Loucy (cell line): ENCODE data around the gene MAP3K10.

Experiments used
- H2AFZ ChIP-seq: fragments of 200-600 bp; sonication (generic); 2 replicates; pipeline ENCODE4 v1.6.0; 2016; ENCODE audit warnings: antibody characterized with exemption, mild to moderate bottlenecking, low read length, moderate library complexity
- H3F3A ChIP-seq: fragments of 200-600 bp; 2 replicates; pipeline ENCODE4 v1.6.0; 2016; ENCODE audit warnings: antibody characterized with exemption, low read depth, mild to moderate bottlenecking
- H3K27me3 ChIP-seq: fragments of 200-600 bp; sonication (generic); 2 replicates; pipeline ENCODE4 v1.6.1; 2014; ENCODE audit warnings: low read length, mild to moderate bottlenecking; ENCODE audit not compliant: insufficient read depth, poor library complexity, severe bottlenecking
- H3K36me3 ChIP-seq: fragments of 200-600 bp; sonication (generic); 2 replicates; pipeline ENCODE4 v1.6.1; 2016; ENCODE audit warnings: low read length; ENCODE audit not compliant: insufficient read depth
- H3K4me1 ChIP-seq: fragments of 200-600 bp; sonication (generic); 2 replicates; pipeline ENCODE4 v1.5.1; 2014; ENCODE audit warnings: low read length, mild to moderate bottlenecking; ENCODE audit not compliant: insufficient read depth, poor library complexity, severe bottlenecking
- H3K4me2 ChIP-seq: fragments of 200-600 bp; sonication (generic); 2 replicates; pipeline ENCODE4 v1.6.0; 2014; ENCODE audit warnings: antibody characterized with exemption, low read length, low read depth, mild to moderate bottlenecking; ENCODE audit not compliant: poor library complexity, severe bottlenecking
- H3K4me3 ChIP-seq: fragments of 200-600 bp; sonication (generic); 2 replicates; pipeline ENCODE4 v1.5.1; 2014; ENCODE audit warnings: low read length, mild to moderate bottlenecking, mixed read lengths; ENCODE audit not compliant: poor library complexity, severe bottlenecking
- H3K79me2 ChIP-seq: fragments of 200-600 bp; sonication (generic); 2 replicates; pipeline ENCODE4 v1.6.1; 2014; ENCODE audit warnings: low read length; ENCODE audit not compliant: insufficient read depth
- H3K9ac ChIP-seq: fragments of 200-600 bp; sonication (generic); 2 replicates; pipeline ENCODE4 v1.6.0; 2014; ENCODE audit warnings: mild to moderate bottlenecking, low read depth, low read length, moderate library complexity; ENCODE audit not compliant: poor library complexity, severe bottlenecking
- H3K9me2 ChIP-seq: fragments of 200-600 bp; sonication (generic); replicated peaks from 2 replicates; pipeline ENCODE4 v1.6.1; 2016; ENCODE audit warnings: low read depth, low read length, mixed read lengths
- H3K9me3 ChIP-seq: fragments of 200-600 bp; sonication (generic); 2 replicates; pipeline ENCODE4 v1.6.1; 2014; ENCODE audit warnings: mild to moderate bottlenecking, antibody characterized with exemption, low read length, low read depth; ENCODE audit not compliant: insufficient read depth
- H4K20me1 ChIP-seq: fragments of 200-600 bp; sonication (generic); 2 replicates; pipeline ENCODE4 v1.6.0; 2014; ENCODE audit warnings: antibody characterized with exemption, low read length, mild to moderate bottlenecking; ENCODE audit not compliant: insufficient read depth, poor library complexity, severe bottlenecking
- CTCF ChIP-seq: fragments of 200-600 bp; sonication (generic); conservative IDR thresholded peaks from 2 replicates; pipeline ENCODE4 v1.5.1; 2014; ENCODE audit warnings: mild to moderate bottlenecking, antibody characterized with exemption, low read length
- EZH2phosphoT487 ChIP-seq: fragments of 200-600 bp; IDR thresholded peaks from 2 replicates; pipeline ENCODE4 v1.6.1; 2018; ENCODE audit warnings: antibody characterized with exemption, mild to moderate bottlenecking, moderate library complexity, borderline replicate concordance

MAP3K10 gene

GRCh38 chr19:40232479-40232878 is 41.3 kb downstream of the MAP3K10 start:
- Histone ChIP-seq H3K36me3 (peaks cover 40% of the 10 kb centered on the region; the same call in 1 of the 2 replicates), H2AFZ (no peak overlapping the region), H3K9me3 (no peaks in the 10 kb centered on the region), H4K20me1 (no peaks in the 10 kb centered on the region), H3K9me2 (no peaks in the 10 kb centered on the region), H3F3A (no peaks in the 10 kb centered on the region), H3K4me1 (no peaks in the 10 kb centered on the region), H3K4me3 (no peak overlapping the region), H3K9ac (no peak overlapping the region), H3K27me3 (no peaks in the 10 kb centered on the region), H3K4me2 (no peak overlapping the region), H3K79me2 (no peaks in the 10 kb centered on the region)
- no peak for TF ChIP-seq CTCF
- no peak for TF ChIP-seq EZH2phosphoT487

DNA sequence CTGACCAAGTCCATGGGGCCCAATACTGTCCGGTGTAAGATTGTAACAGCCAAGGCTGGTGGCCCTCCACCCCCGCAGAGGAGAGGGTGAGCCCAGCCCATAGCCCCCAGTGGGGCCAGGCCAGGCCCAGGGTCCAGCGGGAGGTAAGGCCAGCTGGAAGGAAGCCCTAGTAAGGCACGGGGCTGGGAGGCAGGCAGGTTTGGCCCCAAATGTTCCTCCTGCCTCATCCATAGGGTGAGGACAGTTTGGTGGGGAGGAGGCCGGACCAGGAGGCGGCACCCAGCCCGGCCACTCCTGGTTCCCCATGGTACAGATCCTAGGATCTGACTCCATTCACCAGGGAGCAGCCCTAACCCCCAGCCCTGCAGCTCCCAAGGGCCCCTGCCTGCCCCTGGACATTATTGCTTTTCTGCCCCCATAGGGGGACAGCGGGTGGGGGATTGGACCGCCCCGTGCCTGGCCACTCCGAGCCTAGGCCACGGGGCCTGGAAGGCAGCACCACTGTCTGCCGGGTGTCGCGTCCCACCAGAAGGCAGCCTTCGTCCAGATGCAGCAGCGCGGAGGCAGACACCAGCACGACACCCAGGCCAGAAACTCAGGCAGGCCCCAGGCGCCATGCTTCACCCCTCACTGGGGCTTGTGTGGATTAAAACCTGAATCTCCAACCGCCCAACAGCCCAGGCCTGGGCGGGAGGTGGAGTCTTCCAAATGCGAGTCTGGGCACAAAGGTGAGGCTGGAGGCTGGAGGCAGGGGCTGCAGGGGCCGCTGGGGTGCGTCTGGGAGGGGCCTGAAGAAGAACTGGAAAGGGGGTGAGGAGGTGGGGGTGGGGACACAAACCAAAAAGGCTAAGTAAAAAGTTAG is 42.0 kb downstream of the MAP3K10 start:
- Histone ChIP-seq H3K9me2 (no peaks in the 10 kb centered on the region), H3K4me1 (no peaks in the 10 kb centered on the region)
- TF ChIP-seq EZH2phosphoT487, result no peak
- no peak for TF ChIP-seq CTCF

DNA sequence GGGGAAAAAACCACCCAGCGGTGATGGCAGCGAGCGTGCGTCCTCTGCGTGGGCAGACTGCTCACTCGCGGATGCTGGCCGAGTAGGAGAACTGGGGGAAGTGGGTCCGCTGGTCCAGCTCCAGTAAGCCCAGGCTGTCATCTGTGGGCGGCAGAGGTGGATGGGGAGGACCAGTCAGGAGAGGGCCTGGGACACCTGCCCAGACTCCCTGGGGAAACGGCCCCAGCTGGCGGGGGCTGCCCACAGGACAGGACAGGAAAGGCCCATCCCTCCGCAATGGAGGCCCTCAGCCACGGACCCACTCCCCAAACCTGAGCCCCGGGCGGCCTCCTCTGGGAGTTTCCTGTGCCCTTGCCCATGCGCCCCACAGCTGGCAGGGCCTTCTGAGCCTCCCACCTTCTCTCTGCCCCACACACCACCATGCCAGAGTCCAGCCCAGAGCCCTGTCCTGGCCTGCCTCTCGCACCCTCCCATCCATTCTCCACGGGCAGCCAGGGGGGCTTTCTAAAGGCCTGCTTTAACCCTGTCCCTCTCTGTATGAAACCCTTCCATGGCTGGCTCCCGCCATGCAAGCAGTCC is 42.7 kb downstream of the MAP3K10 start:
- Histone ChIP-seq H3K4me3 (no peak overlapping the region), H3K4me2 (no peak overlapping the region), H3K4me1 (no peaks in the 10 kb centered on the region), H3K9me2 (no peaks in the 10 kb centered on the region), H2AFZ (no peak overlapping the region), H3F3A (no peaks in the 10 kb centered on the region), H3K79me2 (no peaks in the 10 kb centered on the region), H3K9ac (no peak overlapping the region), H3K27me3 (no peaks in the 10 kb centered on the region), H3K36me3 (peaks cover 54% of the 10 kb centered on the region; the same call in 1 of the 2 replicates), H4K20me1 (no peaks in the 10 kb centered on the region), H3K9me3 (no peaks in the 10 kb centered on the region)
- no peak for TF ChIP-seq EZH2phosphoT487
- no peak for TF ChIP-seq CTCF

More for the DNA sequence above, 42.0 kb downstream of the MAP3K10 start:
- Histone ChIP-seq H4K20me1 (no peaks in the 10 kb centered on the region), H3K36me3 (peaks cover 47% of the 10 kb centered on the region; the same call in 1 of the 2 replicates), H3K79me2 (no peaks in the 10 kb centered on the region), H3F3A (no peaks in the 10 kb centered on the region), H2AFZ (no peak overlapping the region), H3K4me3 (no peak overlapping the region), H3K9ac (no peak overlapping the region), H3K9me3 (no peaks in the 10 kb centered on the region), H3K27me3 (no peaks in the 10 kb centered on the region), H3K4me2 (no peak overlapping the region)
